ENCODE data around the gene ZDHHC18. TPM values are rescaled to one million over a fixed set of nuclear protein-coding genes. Genes with fewer than 3 reads are reported as not detected.

ZDHHC18 gene
- total and polyA plus RNA-seq, 7 donors = 7.5 to 19.4 (median 12.3) TPM

- no peak for TF ChIP-seq EP300 (IDR thresholded peaks at IDR 0.05)
- TF ChIP-seq, protein P1, sequence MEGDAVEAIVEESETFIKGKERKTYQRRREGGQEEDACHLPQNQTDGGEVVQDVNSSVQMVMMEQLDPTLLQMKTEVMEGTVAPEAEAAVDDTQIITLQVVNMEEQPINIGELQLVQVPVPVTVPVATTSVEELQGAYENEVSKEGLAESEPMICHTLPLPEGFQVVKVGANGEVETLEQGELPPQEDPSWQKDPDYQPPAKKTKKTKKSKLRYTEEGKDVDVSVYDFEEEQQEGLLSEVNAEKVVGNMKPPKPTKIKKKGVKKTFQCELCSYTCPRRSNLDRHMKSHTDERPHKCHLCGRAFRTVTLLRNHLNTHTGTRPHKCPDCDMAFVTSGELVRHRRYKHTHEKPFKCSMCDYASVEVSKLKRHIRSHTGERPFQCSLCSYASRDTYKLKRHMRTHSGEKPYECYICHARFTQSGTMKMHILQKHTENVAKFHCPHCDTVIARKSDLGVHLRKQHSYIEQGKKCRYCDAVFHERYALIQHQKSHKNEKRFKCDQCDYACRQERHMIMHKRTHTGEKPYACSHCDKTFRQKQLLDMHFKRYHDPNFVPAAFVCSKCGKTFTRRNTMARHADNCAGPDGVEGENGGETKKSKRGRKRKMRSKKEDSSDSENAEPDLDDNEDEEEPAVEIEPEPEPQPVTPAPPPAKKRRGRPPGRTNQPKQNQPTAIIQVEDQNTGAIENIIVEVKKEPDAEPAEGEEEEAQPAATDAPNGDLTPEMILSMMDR (IDR thresholded peaks at IDR 0.05) = no peak
- TF ChIP-seq POLR2AphosphoS5 (IDR thresholded peaks at IDR 0.05) = no peak
- no peak for TF ChIP-seq POLR2A (IDR thresholded peaks at IDR 0.05)
- Histone ChIP-seq H3K36me3 (peaks cover 6 to 26% (median 14%) of the 10 kb centered on the region in 4 donors), H3K27ac (no peak overlapping the region), H3K27me3 (no peaks in the 10 kb centered on the region), H3K4me1 (peaks cover 0 to 28% (median 16%) of the 10 kb centered on the region in 4 donors), H3K9me3 (no peaks in the 10 kb centered on the region), H3K4me3 (no peak overlapping the region)
- 72 to 85% methylated on average over 6 of the region's 6 CpGs for WGBS, 2 donors
- DNase-seq = no peak
- intact Hi-C loops (cut with DNase I) = no loop called here
These were observed 35.3 kb upstream of the ZDHHC18 start for GRCh38 chr1:26791148-26791547.

DNA sequence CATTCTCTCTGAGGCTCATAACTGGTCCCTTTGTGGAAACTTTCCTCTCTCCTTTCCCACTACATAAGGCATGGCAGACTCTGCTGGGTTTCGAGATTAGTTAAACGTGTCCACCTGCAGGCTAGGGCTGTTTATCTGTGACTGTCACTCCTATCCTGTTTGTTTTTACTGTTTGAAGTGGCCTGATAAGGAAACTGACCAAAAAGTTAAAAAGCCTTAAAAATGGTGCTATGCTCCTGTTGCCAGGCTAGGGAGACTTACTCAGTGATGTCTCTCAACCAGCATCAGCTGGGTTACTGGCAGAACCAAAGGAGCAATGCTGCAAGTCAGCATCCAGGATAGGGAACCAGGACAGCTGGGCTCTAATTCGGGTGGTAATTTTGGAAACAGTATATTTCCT lies 34.9 kb upstream of the ZDHHC18 start:
- no peak overlapping the region for H3K27ac ChIP-seq
- peaks cover 0 to 23% (median 11%) of the 10 kb centered on the region in 4 donors for H3K4me1 ChIP-seq
- no peak for TF ChIP-seq EP300 (IDR thresholded peaks at IDR 0.05)
- intact Hi-C loops (cut with DNase I) = no loop called here
- H3K4me3 ChIP-seq = no peak overlapping the region
- H3K36me3 ChIP-seq = peaks cover 6 to 29% (median 14%) of the 10 kb centered on the region in 4 donors
- H3K27me3 ChIP-seq = no peaks in the 10 kb centered on the region
- DNase-seq = no peak
- 79 to 81% methylated on average over 3 of the region's 3 CpGs for WGBS, 2 donors
- no peaks in the 10 kb centered on the region for H3K9me3 ChIP-seq

- Histone ChIP-seq H3K4me1 (peaks cover 0 to 15% (median 6%) of the 10 kb centered on the region in 4 donors), H3K4me3 (no peak overlapping the region), H3K9me3 (no peaks in the 10 kb centered on the region), H3K27me3 (no peaks in the 10 kb centered on the region), H3K36me3 (peaks cover 6 to 31% (median 14%) of the 10 kb centered on the region in 4 donors), H3K27ac (no peak overlapping the region)
- TF ChIP-seq EP300 (IDR thresholded peaks at IDR 0.05) = no peak
- TF ChIP-seq POLR2A (IDR thresholded peaks at IDR 0.05) = no peak
- TF ChIP-seq, protein P1 (IDR thresholded peaks at IDR 0.05) = no peak
- TF ChIP-seq POLR2AphosphoS5 (IDR thresholded peaks at IDR 0.05) = no peak
- DNase-seq = no peak
- intact Hi-C loops (cut with DNase I) = no loop called here
- WGBS, 2 donors = 94% methylated on average over 2 of the region's 2 CpGs
These were observed 33.6 kb upstream of the ZDHHC18 start for GRCh38 chr1:26792924-26793323.

DNA sequence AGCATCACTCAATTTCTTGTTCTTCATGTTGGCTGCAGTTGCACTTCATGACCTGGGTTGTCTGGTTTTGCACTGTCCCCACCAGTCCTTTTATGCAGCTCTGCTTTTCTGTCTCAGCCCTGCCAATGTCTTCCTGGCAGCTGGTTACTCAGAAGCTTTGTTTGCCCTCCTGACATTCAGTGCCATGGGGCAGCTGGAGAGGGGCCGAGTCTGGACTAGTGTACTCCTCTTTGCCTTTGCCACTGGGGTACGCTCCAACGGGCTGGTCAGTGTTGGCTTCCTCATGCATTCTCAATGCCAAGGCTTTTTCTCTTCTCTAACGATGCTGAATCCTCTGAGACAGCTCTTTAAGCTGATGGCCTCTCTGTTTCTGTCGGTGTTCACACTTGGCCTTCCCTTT lies 32.1 kb upstream of the ZDHHC18 start:
- 90% methylated on average over 5 of the region's 5 CpGs for WGBS, 2 donors
- no peak overlapping the region for H3K4me3 ChIP-seq
- no peaks in the 10 kb centered on the region for H3K9me3 ChIP-seq
- H3K36me3 ChIP-seq = peaks cover 6 to 31% (median 14%) of the 10 kb centered on the region in 4 donors
- intact Hi-C loops (cut with DNase I) = no loop called here
- TF ChIP-seq POLR2AphosphoS5 (IDR thresholded peaks at IDR 0.05) = no peak
- TF ChIP-seq, protein P1 (IDR thresholded peaks at IDR 0.05) = no peak
- no peak for TF ChIP-seq POLR2A (IDR thresholded peaks at IDR 0.05)
- no peak for TF ChIP-seq EP300 (IDR thresholded peaks at IDR 0.05)
- no peaks in the 10 kb centered on the region for H3K27me3 ChIP-seq
- DNase-seq = no peak
- H3K27ac ChIP-seq = no peak overlapping the region
- H3K4me1 ChIP-seq = peaks cover 0 to 17% (median 10%) of the 10 kb centered on the region in 4 donors

GRCh38 chr1:26797627-26798026 lies 28.9 kb upstream of the ZDHHC18 start:
- DNase-seq = no peak
- Histone ChIP-seq H3K9me3 (no peaks in the 10 kb centered on the region), H3K4me3 (no peak overlapping the region), H3K27me3 (no peaks in the 10 kb centered on the region), H3K4me1 (peaks cover 0 to 28% (median 23%) of the 10 kb centered on the region in 4 donors), H3K36me3 (peaks cover 6 to 31% (median 14%) of the 10 kb centered on the region in 4 donors), H3K27ac (no peak overlapping the region)
- 89 to 94% methylated on average over 2 of the region's 2 CpGs for WGBS, 2 donors
- TF ChIP-seq, protein P1 (IDR thresholded peaks at IDR 0.05) = no peak
- TF ChIP-seq POLR2A (IDR thresholded peaks at IDR 0.05) (no peak), POLR2AphosphoS5 (IDR thresholded peaks at IDR 0.05) (no peak), EP300 (IDR thresholded peaks at IDR 0.05) (no peak)
- intact Hi-C loops (cut with DNase I) = no loop called here
